ENCODE results near the gene RAD23A. TPM values are rescaled to one million over a fixed set of nuclear protein-coding genes. Genes with fewer than 3 reads are reported as not detected.

Gene RAD23A
- total RNA-seq, 1 donor from 2014 or later, result 109 TPM

GRCh38 chr19:12997967-12998940 lies 52.6 kb downstream of the RAD23A start:
- TF ChIP-seq, protein P1, sequence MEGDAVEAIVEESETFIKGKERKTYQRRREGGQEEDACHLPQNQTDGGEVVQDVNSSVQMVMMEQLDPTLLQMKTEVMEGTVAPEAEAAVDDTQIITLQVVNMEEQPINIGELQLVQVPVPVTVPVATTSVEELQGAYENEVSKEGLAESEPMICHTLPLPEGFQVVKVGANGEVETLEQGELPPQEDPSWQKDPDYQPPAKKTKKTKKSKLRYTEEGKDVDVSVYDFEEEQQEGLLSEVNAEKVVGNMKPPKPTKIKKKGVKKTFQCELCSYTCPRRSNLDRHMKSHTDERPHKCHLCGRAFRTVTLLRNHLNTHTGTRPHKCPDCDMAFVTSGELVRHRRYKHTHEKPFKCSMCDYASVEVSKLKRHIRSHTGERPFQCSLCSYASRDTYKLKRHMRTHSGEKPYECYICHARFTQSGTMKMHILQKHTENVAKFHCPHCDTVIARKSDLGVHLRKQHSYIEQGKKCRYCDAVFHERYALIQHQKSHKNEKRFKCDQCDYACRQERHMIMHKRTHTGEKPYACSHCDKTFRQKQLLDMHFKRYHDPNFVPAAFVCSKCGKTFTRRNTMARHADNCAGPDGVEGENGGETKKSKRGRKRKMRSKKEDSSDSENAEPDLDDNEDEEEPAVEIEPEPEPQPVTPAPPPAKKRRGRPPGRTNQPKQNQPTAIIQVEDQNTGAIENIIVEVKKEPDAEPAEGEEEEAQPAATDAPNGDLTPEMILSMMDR (IDR thresholded peaks at IDR 0.05), result no peak
- Histone ChIP-seq H3K27ac (peak overlapping the region; percentile 89), H3K4me1 (peaks cover 12% of the 10 kb centered on the region), H3K27me3 (no peaks in the 10 kb centered on the region), H3K36me3 (peaks cover 9% of the 10 kb centered on the region), H3K4me3 (peak overlapping the region; percentile 71), H3K9me3 (no peaks in the 10 kb centered on the region)
- ATAC-seq (no peak), DNase-seq (no peak)
- intact Hi-C loops (cut with DNase I), result no loop called here

DNA sequence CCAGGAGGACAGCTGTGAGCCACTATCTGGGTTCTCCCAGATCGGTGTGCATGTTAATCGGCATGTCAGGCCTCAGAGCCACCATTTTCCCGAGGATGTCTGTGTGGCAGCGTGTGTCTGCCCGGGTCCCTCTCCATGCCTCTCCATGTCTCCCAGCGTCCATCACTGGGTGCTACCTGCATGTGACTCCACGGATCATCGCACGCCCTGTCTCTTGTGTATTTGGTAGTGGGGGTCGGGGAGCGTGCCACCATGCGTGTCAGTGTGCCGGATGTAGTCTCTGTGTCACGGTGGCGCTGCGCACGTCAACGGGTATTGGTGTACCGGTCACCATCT lies 55.5 kb downstream of the RAD23A start:
- peak overlapping the region; percentile 86 for H3K27ac ChIP-seq
- H3K27me3 ChIP-seq, result no peaks in the 10 kb centered on the region
- intact Hi-C loops (cut with DNase I), result no loop called here
- DNase-seq (no peak), ATAC-seq (no peak)
- TF ChIP-seq, protein P1 (IDR thresholded peaks at IDR 0.05), result no peak
- no peaks in the 10 kb centered on the region for H3K9me3 ChIP-seq
- H3K36me3 ChIP-seq, result peaks cover 9% of the 10 kb centered on the region
- peaks cover 39% of the 10 kb centered on the region for H3K4me1 ChIP-seq
- peak overlapping the region; percentile 36 for H3K4me3 ChIP-seq

- intact Hi-C loops (cut with DNase I), result no loop called here
- Histone ChIP-seq H3K9me3 (no peaks in the 10 kb centered on the region), H3K27ac (peak overlapping the region; percentile 86), H3K4me3 (peak overlapping the region; percentile 36), H3K4me1 (peaks cover 44% of the 10 kb centered on the region), H3K36me3 (peaks cover 9% of the 10 kb centered on the region), H3K27me3 (no peaks in the 10 kb centered on the region)
- peak; percentile 0 for ATAC-seq
- TF ChIP-seq, protein P1 (IDR thresholded peaks at IDR 0.05), result no peak
- DNase-seq, result no peak
These were observed 56.0 kb downstream of the RAD23A start for GRCh38 chr19:13001502-13002165.

- H3K4me3 ChIP-seq, result peak overlapping the region; percentile 36
- peaks cover 9% of the 10 kb centered on the region for H3K36me3 ChIP-seq
- intact Hi-C loops (cut with DNase I), result no loop called here
- no peaks in the 10 kb centered on the region for H3K9me3 ChIP-seq
- peaks cover 49% of the 10 kb centered on the region for H3K4me1 ChIP-seq
- ATAC-seq (peak; percentile 57), DNase-seq (peak; percentile 80)
- H3K27ac ChIP-seq, result peak overlapping the region; percentile 86
- no peaks in the 10 kb centered on the region for H3K27me3 ChIP-seq
- TF ChIP-seq, protein P1 (IDR thresholded peaks at IDR 0.05), result no peak
These were observed 56.7 kb downstream of the RAD23A start for GRCh38 chr19:13002166-13002898.

- TF ChIP-seq, protein P1 (IDR thresholded peaks at IDR 0.05), result no peak
- no peak overlapping the region for H3K4me3 ChIP-seq
- H3K27ac ChIP-seq, result peak overlapping the region; percentile 86
- H3K36me3 ChIP-seq, result peaks cover 9% of the 10 kb centered on the region
- H3K9me3 ChIP-seq, result no peaks in the 10 kb centered on the region
- ATAC-seq, result no peak
- intact Hi-C loops (cut with DNase I), result no loop called here
- peaks cover 46% of the 10 kb centered on the region for H3K4me1 ChIP-seq
- H3K27me3 ChIP-seq, result no peaks in the 10 kb centered on the region
- DNase-seq, result no peak
These were observed 57.4 kb downstream of the RAD23A start for GRCh38 chr19:13003081-13003480.

Small RNA genes within 50 kb of the gene (microRNA-seq; reads per million reads assigned to microRNA genes)
- not detected for gene MIR5695 (ENCODE audit: borderline microRNAs expressed)
- 0.99 reads per million for gene MIR6515 (ENCODE audit: borderline microRNAs expressed)

Other genes starting within 250 kb of the RAD23A start
- 4.3 TPM for gene FBXW9, start 249.2 kb upstream of the RAD23A start, total RNA-seq
- gene TNPO2, start 221.9 kb upstream of the RAD23A start, total RNA-seq, result 49.0 TPM
- gene TRIR, start 211.2 kb upstream of the RAD23A start, total RNA-seq, result 144 TPM
- gene GET3, start 208.4 kb upstream of the RAD23A start, total RNA-seq, result 55.2 TPM
- not detected for gene BEST2, start 194.1 kb upstream of the RAD23A start, total RNA-seq
- gene HOOK2, start 170.3 kb upstream of the RAD23A start, total RNA-seq, result 65.3 TPM
- 174 TPM for gene JUNB, start 154.4 kb upstream of the RAD23A start, total RNA-seq
- 123 TPM for gene PRDX2, start 144.1 kb upstream of the RAD23A start, total RNA-seq
- gene THSD8, start 143.8 kb upstream of the RAD23A start, total RNA-seq, result 2.8 TPM
- gene RNASEH2A, start 139.3 kb upstream of the RAD23A start, total RNA-seq, result 7.4 TPM
- not detected for gene RTBDN, start 111.3 kb upstream of the RAD23A start, total RNA-seq
- gene MAST1, start 107.3 kb upstream of the RAD23A start, total RNA-seq, result not detected
- gene DNASE2, start 64.4 kb upstream of the RAD23A start, total RNA-seq, result 61.0 TPM
- not detected for gene KLF1, start 58.7 kb upstream of the RAD23A start, total RNA-seq
- 21.0 TPM for gene GCDH, start 54.7 kb upstream of the RAD23A start, total RNA-seq
- not detected for gene SYCE2, start 26.6 kb upstream of the RAD23A start, total RNA-seq
- gene FARSA, start 12.2 kb upstream of the RAD23A start, total RNA-seq, result 39.5 TPM
- gene CALR, start 7.3 kb upstream of the RAD23A start, total RNA-seq, result 991 TPM
- gene GADD45GIP1, start 11.4 kb downstream of the RAD23A start, total RNA-seq, result 16.4 TPM
- not detected for gene DAND5, start 23.7 kb downstream of the RAD23A start, total RNA-seq
- gene NFIX, start 49.6 kb downstream of the RAD23A start, total RNA-seq, result 168 TPM
- gene LYL1, start 157.0 kb downstream of the RAD23A start, total RNA-seq, result 21.8 TPM
- gene TRMT1, start 170.9 kb downstream of the RAD23A start, total RNA-seq, result 33.7 TPM
- 39.8 TPM for gene NACC1, start 172.4 kb downstream of the RAD23A start, total RNA-seq
- 65.4 TPM for gene STX10, start 204.5 kb downstream of the RAD23A start, total RNA-seq
- 104 TPM for gene IER2, start 204.5 kb downstream of the RAD23A start, total RNA-seq

All from upper lobe of right lung (tissue), 1 donor.